ENCODE measurements around the gene SRCIN1. TPM values are rescaled to one million over a fixed set of nuclear protein-coding genes. Genes with fewer than 3 reads are reported as not detected.

The SRCIN1 gene
- total RNA-seq, 1 donor from 2014 or later: 0.59 TPM

DNA sequence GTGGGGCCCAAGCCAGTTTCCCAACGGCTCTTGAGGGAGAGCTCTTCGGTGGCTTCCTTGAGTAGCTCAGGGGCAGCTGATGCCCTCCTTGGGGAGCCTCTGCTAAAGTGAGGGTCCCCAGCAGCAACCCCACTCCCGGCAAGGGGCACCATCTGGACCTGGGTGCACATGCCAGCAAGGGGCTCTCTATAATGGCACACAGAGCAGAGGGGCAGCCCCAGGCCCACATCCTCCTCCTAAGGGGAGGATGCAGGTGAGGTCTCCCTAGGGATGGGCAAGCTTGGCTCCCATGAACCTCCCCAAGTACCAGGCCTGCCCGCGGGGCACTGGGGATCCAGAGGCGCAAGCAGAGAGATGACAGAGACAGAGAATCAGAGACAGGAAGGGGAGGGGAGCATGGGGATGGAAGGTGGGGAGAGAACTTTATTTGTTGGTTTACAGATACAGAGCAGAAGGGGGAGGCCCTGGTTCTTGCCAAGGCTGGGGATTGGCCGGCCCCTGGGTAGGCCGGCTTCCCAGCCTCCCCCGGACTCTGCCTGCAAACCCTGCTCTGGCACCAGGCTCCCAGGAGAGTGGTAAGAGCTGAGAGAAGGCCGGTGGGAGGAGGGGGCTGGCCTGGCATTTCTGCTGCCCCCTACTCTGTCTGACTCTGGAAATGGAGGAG is 61.4 kb downstream of the SRCIN1 start:
- DNase-seq (ENCODE audit: low spot score): no peak
- H3K4me1 Mint-ChIP-seq (ENCODE audit: unreplicated experiment): peaks cover 2% of the 10 kb centered on the region
- TF ChIP-seq CTCF (IDR thresholded peaks at IDR 0.05; ENCODE audit: unreplicated experiment): no peak
- H3K4me3 Mint-ChIP-seq (ENCODE audit: unreplicated experiment): no peak overlapping the region
- H3K36me3 Mint-ChIP-seq (ENCODE audit: low read depth, unreplicated experiment): no peaks in the 10 kb centered on the region
- peaks cover 7% of the 10 kb centered on the region for H3K27me3 Mint-ChIP-seq (ENCODE audit: unreplicated experiment)
- no peaks in the 10 kb centered on the region for H3K9me3 Mint-ChIP-seq (ENCODE audit: unreplicated experiment)
- H3K27ac Mint-ChIP-seq (ENCODE audit: unreplicated experiment): no peak overlapping the region

DNA sequence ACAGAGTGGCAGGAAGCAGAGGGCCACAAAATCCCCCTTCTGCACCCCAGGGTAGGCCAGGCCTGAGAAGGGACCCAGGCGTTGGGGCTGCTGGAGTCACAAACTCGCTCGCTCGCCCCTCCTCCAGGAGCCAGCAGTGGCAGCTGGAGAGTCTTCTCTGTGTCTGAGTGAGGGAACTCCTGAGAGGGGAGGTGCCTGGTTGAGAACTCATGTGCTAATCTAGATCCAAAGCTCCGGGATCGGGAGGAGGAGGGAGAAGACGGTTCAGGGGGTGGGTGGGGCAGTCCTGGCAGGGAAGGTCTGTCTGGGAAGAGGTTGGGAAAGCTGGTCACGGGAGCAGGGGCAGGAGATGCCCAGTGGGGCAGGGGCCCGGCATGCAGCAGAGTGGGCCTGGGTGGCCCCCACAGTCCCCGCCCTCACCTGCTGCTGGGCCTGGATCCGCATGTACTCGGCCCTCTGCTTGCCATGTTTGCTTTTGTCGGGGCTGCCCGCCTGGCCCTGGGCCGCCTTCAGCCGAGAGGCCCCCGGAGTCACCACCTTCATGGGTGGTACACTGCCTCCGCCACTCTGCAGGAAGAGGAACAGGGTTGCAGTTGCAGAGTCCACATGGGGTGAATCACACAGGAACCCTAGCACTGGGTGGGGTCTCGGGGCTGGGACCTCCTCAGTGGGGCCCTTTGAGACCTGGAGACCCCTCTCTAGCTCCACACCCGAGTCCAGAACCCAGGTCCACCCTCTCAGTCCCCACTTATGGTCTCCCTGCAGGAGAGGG is 62.2 kb downstream of the SRCIN1 start:
- no peak overlapping the region for H3K27ac Mint-ChIP-seq (ENCODE audit: unreplicated experiment)
- no peaks in the 10 kb centered on the region for H3K36me3 Mint-ChIP-seq (ENCODE audit: low read depth, unreplicated experiment)
- no peaks in the 10 kb centered on the region for H3K9me3 Mint-ChIP-seq (ENCODE audit: unreplicated experiment)
- no peak for DNase-seq (ENCODE audit: low spot score)
- no peak for TF ChIP-seq CTCF (IDR thresholded peaks at IDR 0.05; ENCODE audit: unreplicated experiment)
- H3K4me3 Mint-ChIP-seq (ENCODE audit: unreplicated experiment): no peak overlapping the region
- H3K4me1 Mint-ChIP-seq (ENCODE audit: unreplicated experiment): peaks cover 2% of the 10 kb centered on the region
- H3K27me3 Mint-ChIP-seq (ENCODE audit: unreplicated experiment): peaks cover 8% of the 10 kb centered on the region

DNA sequence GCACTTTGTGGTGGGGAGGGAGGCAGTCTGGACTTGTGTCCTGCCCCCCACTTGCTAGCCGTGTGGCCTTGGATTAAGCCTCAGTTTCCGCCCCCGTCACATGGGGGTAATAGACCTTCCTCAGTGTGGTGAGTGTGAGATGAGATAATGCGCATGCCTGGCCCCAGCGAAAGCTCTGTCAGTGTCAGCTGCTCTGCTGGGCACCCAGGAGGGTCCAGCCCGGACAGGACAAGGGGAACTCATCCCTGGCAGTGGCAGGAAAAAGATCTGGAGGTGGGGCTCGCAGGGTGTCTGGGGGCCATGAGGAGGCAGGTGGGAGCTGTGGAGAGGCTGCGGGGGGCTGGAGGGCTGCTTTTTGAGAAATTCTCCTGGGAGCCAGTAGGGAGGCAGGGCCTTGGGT is 63.5 kb downstream of the SRCIN1 start:
- Mint-ChIP-seq H3K4me3 (ENCODE audit: unreplicated experiment) (no peak overlapping the region), H3K27me3 (ENCODE audit: unreplicated experiment) (peaks cover 10% of the 10 kb centered on the region), H3K27ac (ENCODE audit: unreplicated experiment) (no peak overlapping the region), H3K9me3 (ENCODE audit: unreplicated experiment) (no peaks in the 10 kb centered on the region), H3K36me3 (ENCODE audit: low read depth, unreplicated experiment) (no peaks in the 10 kb centered on the region), H3K4me1 (ENCODE audit: unreplicated experiment) (peaks cover 2% of the 10 kb centered on the region)
- DNase-seq (ENCODE audit: low spot score): no peak
- TF ChIP-seq CTCF (IDR thresholded peaks at IDR 0.05; ENCODE audit: unreplicated experiment): no peak

GRCh38 chr17:38541281-38541680 is 64.5 kb downstream of the SRCIN1 start:
- no peak for TF ChIP-seq CTCF (IDR thresholded peaks at IDR 0.05; ENCODE audit: unreplicated experiment)
- Mint-ChIP-seq H3K4me1 (ENCODE audit: unreplicated experiment) (peaks cover 2% of the 10 kb centered on the region), H3K27ac (ENCODE audit: unreplicated experiment) (no peak overlapping the region), H3K27me3 (ENCODE audit: unreplicated experiment) (peaks cover 10% of the 10 kb centered on the region), H3K36me3 (ENCODE audit: low read depth, unreplicated experiment) (no peaks in the 10 kb centered on the region), H3K9me3 (ENCODE audit: unreplicated experiment) (no peaks in the 10 kb centered on the region), H3K4me3 (ENCODE audit: unreplicated experiment) (no peak overlapping the region)
- DNase-seq (ENCODE audit: low spot score): no peak

- H3K9me3 Mint-ChIP-seq (ENCODE audit: unreplicated experiment): no peaks in the 10 kb centered on the region
- H3K27me3 Mint-ChIP-seq (ENCODE audit: unreplicated experiment): peaks cover 10% of the 10 kb centered on the region
- no peak for TF ChIP-seq CTCF (IDR thresholded peaks at IDR 0.05; ENCODE audit: unreplicated experiment)
- no peak overlapping the region for H3K4me3 Mint-ChIP-seq (ENCODE audit: unreplicated experiment)
- DNase-seq (ENCODE audit: low spot score): no peak
- no peaks in the 10 kb centered on the region for H3K36me3 Mint-ChIP-seq (ENCODE audit: low read depth, unreplicated experiment)
- no peak overlapping the region for H3K27ac Mint-ChIP-seq (ENCODE audit: unreplicated experiment)
- H3K4me1 Mint-ChIP-seq (ENCODE audit: unreplicated experiment): peaks cover 2% of the 10 kb centered on the region
These were observed 65.2 kb downstream of the SRCIN1 start for GRCh38 chr17:38540514-38541045.

Data from endothelial cell (in vitro differentiated cells).